Kidney epithelial cell (primary cell): Measurements from ENCODE around the gene CHKA. TPM values are rescaled to one million over a fixed set of nuclear protein-coding genes. Genes with fewer than 3 reads are reported as not detected.

Experiments
- DNase-seq: peaks from one replicate; pipeline ENCODE4 v3.0.0-alpha.2; 2010; ENCODE audit warnings: low read depth
- H3K27me3 ChIP-seq: 2 replicates; pipeline ENCODE4 v1.6.0; 2011; ENCODE audit warnings: low read length; ENCODE audit not compliant: control insufficient read depth, insufficient read depth
- H3K36me3 ChIP-seq: 2 replicates; pipeline ENCODE4 v1.5.1; 2011; ENCODE audit warnings: low read length; ENCODE audit not compliant: control insufficient read depth, insufficient read depth
- H3K4me3 ChIP-seq: 2 replicates; pipeline ENCODE4 v1.5.1; 2011; ENCODE audit warnings: low read depth, mild to moderate bottlenecking, control low read depth, low read length
- total RNA-seq: library from RNA; depleted of rRNA; stranded (reverse); fragments of >200 nt; gene quantifications from 2 replicates; pipeline ENCODE4 v1.2.3, GENCODE V29; 2015
- TF ChIP-seq, protein P1 (sequence below): IDR thresholded peaks from 2 replicates; pipeline ENCODE4 v1.5.1; 2011; ENCODE audit warnings: mild to moderate bottlenecking, moderate library complexity, low read length, control low read depth, inconsistent platforms; ENCODE audit not compliant: insufficient read depth, poor library complexity, severe bottlenecking

CHKA gene
- total RNA-seq, 1 donor from 2014 or later = 30.9 TPM

DNA sequence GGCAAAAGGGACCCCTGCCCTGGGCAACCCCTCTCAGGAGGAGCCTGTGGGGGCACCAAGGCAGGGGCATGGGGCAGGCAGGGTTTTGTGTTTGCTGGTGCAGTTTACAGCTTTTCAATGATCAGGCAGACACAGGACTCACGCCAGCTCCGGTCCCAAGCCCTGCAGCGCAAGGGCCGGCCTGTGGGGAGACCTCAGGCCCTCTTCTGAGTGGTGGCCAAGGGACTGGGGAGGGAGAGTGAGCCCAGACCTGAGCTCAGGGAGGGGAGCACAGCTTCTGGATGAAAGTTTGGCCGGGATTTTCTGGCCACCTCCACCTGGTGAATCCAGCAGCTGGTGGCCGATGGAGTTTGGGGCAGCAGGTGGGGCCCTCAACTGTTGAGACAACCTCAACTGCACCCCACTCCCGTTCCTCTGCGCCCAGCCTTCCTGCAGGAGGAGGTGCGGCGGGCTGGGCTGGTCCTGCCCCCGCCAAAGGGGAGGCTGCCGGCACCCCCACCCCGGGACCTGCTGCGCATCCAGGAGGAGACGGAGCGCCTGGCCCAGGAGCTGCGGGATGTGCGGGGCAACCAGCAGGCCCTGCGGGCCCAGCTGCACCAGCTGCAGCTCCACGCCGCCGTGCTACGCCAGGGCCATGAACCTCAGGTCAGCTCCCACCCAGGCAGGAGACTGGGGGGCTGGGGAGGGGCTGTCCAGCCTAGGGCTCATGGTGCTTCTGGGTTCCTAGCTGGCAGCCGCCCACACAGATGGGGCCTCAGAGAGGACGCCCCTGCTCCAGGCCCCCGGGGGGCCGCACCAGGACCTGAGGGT is 78.8 kb downstream of the CHKA start:
- TF ChIP-seq, protein P1, sequence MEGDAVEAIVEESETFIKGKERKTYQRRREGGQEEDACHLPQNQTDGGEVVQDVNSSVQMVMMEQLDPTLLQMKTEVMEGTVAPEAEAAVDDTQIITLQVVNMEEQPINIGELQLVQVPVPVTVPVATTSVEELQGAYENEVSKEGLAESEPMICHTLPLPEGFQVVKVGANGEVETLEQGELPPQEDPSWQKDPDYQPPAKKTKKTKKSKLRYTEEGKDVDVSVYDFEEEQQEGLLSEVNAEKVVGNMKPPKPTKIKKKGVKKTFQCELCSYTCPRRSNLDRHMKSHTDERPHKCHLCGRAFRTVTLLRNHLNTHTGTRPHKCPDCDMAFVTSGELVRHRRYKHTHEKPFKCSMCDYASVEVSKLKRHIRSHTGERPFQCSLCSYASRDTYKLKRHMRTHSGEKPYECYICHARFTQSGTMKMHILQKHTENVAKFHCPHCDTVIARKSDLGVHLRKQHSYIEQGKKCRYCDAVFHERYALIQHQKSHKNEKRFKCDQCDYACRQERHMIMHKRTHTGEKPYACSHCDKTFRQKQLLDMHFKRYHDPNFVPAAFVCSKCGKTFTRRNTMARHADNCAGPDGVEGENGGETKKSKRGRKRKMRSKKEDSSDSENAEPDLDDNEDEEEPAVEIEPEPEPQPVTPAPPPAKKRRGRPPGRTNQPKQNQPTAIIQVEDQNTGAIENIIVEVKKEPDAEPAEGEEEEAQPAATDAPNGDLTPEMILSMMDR = no peak
- no peaks in the 10 kb centered on the region for H3K27me3 ChIP-seq
- H3K36me3 ChIP-seq = no peaks in the 10 kb centered on the region
- DNase-seq = no peak
- no peak overlapping the region for H3K4me3 ChIP-seq

DNA sequence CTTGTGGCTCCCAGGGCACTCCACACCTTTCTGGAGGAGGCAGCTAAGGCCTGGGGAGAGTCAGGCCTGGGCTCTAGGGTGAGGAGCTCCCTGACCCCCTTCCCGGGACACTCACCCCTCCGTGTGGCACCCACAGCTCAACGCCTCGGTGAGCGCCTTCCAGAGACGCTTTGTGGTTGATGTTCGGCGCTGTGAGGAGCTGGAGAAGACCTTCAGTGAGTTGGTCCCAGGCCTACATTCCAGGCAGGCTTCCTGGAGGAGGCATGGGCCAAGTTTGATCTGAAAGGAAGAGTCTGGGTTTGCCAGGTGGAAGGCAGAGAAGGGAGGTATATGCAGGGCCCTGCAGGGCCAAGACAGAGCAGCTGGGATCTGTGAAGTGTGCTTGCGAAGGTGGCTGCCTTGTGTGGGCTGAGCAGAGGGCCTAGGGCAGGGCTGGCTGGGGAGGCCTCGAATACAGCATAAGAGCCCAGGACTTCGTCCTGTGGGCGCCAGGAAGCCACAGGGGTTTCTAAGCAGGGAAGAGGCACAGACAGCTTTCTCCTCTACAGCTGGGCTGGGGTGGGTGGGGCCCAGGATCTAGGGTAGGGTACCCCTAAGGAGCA is 79.5 kb downstream of the CHKA start:
- Histone ChIP-seq H3K36me3 (no peaks in the 10 kb centered on the region), H3K4me3 (no peak overlapping the region), H3K27me3 (no peaks in the 10 kb centered on the region)
- no peak for DNase-seq
- TF ChIP-seq, protein P1 = no peak

DNA sequence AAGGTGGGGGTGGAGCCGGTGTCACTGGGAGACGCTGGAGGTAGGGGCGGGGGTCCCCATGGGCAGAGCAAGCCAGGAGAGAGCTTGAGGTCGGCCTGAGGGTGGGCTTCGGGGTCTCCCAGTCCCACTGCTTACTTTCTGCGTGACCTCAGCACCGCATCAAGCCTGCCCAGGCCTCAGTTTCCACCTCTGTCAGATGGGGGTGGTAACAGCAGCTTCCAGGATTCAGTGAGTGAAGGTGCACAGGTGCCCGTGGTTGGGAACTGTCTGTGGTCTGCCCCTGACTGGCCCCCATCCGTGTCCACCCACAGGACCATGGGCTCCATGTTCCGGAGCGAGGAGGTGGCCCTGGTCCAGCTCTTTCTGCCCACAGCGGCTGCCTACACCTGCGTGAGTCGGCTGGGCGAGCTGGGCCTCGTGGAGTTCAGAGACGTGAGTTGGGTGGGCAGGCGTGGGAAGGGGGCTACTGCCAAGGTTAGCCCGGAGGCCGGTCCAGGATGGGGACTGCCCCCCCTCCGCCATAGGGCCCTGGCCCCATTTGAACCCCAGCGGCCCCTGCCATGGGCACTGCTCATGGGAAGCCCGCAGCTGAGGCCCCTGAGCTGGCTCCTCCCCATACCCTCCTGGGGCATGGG is 80.1 kb downstream of the CHKA start:
- Histone ChIP-seq H3K27me3 (no peaks in the 10 kb centered on the region), H3K4me3 (peak overlapping the region; percentile 37), H3K36me3 (no peaks in the 10 kb centered on the region)
- TF ChIP-seq, protein P1 = no peak
- DNase-seq = no peak

DNA sequence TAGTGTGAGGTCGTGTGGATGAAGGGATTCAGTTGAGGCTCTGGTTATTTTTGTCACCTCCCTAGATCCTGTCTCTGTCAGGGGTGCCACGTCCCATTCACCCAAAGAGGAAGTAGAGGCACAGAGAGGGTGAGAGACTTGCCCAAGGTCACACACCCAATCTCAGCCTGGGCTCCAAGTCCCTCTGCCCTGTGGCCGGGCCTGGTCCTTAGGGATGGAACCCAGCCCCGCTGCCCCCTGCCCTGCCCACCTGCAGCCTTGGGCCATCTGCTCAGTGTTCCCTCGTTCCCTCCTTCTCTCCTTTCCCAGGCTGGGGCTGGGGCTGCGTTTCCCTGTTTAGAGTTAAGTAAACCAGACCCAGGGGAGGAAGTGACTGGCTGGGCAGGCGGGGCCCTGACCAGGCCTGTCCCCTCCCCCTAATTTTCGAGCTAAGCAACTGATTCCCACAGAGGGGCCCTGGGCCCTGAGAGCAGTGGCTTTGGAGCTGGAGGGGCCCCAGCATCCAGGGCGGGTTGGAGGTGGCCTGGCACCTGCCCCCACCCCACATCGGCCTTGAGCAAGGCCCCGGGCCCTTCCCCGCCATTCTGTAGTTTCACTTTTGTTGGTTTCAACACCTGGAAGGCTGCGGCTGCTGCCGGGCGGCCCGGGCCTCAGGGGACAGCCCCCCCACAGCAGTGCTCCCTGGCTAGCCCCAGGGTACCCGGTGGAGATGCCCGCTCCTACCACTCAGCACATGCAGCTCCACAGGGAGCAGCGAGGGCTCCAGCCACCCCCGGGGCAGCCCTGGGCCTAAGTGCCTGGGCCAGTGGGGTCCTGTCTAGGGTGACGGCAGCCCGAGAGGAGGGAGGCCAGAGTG is 80.9 kb downstream of the CHKA start:
- Histone ChIP-seq H3K27me3 (no peaks in the 10 kb centered on the region), H3K36me3 (no peaks in the 10 kb centered on the region), H3K4me3 (peak overlapping the region; percentile 37)
- TF ChIP-seq, protein P1 = no peak
- DNase-seq = no peak

DNA sequence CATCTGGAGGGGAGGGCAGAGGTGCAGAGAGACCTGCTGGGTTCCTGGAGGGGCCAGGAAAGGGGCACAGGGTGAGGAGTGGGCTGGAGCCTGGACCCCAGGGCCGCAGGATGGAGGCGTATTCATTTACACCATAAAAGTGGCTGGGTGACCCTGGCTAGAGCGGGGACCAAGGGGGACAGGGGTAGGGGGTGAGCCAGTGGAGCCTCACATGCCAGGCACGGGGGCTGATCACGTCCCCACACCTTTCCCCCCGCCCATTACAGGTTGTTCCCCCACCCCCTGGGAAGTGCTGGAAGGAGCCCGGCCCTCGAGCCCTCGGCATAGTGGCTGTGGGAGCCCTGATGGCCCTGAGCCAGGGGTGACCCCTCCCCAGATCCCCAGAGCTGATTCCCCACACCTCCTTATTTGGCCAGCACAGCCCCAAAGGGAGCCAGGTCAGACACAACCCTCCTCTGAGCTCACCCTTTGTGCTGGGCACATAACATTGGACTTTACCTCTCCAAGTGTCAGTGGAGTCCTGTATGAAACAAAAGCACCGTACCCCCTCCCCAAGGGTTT is 81.6 kb downstream of the CHKA start:
- H3K27me3 ChIP-seq = no peaks in the 10 kb centered on the region
- DNase-seq = no peak
- peak overlapping the region; percentile 68 for H3K4me3 ChIP-seq
- H3K36me3 ChIP-seq = no peaks in the 10 kb centered on the region
- TF ChIP-seq, protein P1 = no peak
